Left cardiac atrium (tissue), 4 donors: ENCODE data around the gene FXYD3. TPM values are rescaled to one million over a fixed set of nuclear protein-coding genes. Genes with fewer than 3 reads are reported as not detected.

Experiments used
- ATAC-seq, 2 donors: fragments of 200-7000 bp; cut with Tn5 transposase; one replicate each; pipeline ENCODE4 v1.9.1; 2020; ENCODE audit warnings: mild to moderate bottlenecking in 2 of 2, moderate library complexity in 2 of 2
- DNase-seq: peaks from one replicate; pipeline ENCODE4 v3.0.0-alpha.2; 2020
- intact Hi-C, 2 donors: fragments of 100-400 bp; cut with DNase I; formaldehyde crosslinking; loops; one replicate each; pipeline versions ENCODE4 v1.14.1 to v1.15.1; 2022 to 2023
- total RNA-seq, 2 donors: library from RNA; stranded (reverse); fragmentation: NEBNext Ultra II Directional; extraction: Animal tissue kit (Norgen Biotek cat#: 25700); gene quantifications; one replicate each; pipeline ENCODE4 v1.2.1, GENCODE V29; 2021
- donor health status: DM: no; HTN: yes; CAD: no.
- donor health status: DM: no; HTN: yes; CAD: no; lungs with severe emphysema.
- donor health status: DM: yes; HTN: yes; CAD: no.
- donor health status: Dilated cardiomyopathy.

FXYD3 gene
- total RNA-seq, 2 donors from 2014 or later = 1.5 to 3.6 TPM

- DNase-seq (no peak), ATAC-seq (no peak)
- intact Hi-C loops = loop anchor here in 1 of 2 donors (10.0 kb wide), 1 partner anchor 109 kb away; no protein-coding TSS in a partner anchor
These were observed 31.7 kb upstream of the FXYD3 start for GRCh38 chr19:35083691-35084508.

- DNase-seq (no peak), ATAC-seq (no peak)
- intact Hi-C loops = loop anchor here in 1 of 2 donors (10.0 kb wide), 1 partner anchor 110 kb away; no protein-coding TSS in a partner anchor
These were observed 31.2 kb upstream of the FXYD3 start for GRCh38 chr19:35084509-35084762.

- intact Hi-C loops = loop anchor here in 1 of 2 donors (10.0 kb wide), 1 partner anchor 111 kb away; no protein-coding TSS in a partner anchor
- no peak for ATAC-seq
- DNase-seq = no peak
These were observed 29.7 kb upstream of the FXYD3 start for GRCh38 chr19:35085947-35086346.

GRCh38 chr19:35086455-35086854, 29.2 kb upstream of the FXYD3 start:
- intact Hi-C loops = loop anchor here in 1 of 2 donors (10.0 kb wide), 1 partner anchor 112 kb away; no protein-coding TSS in a partner anchor
- ATAC-seq (no peak), DNase-seq (no peak)

- ATAC-seq (no peak), DNase-seq (no peak)
- intact Hi-C loops = loop anchor here in 1 of 2 donors (10.0 kb wide), 1 partner anchor 113 kb away; no protein-coding TSS in a partner anchor
These were observed 28.2 kb upstream of the FXYD3 start for GRCh38 chr19:35087393-35087792.

- intact Hi-C loops = loop anchor here in 1 of 2 donors (10.0 kb wide), 1 partner anchor 114 kb away; no protein-coding TSS in a partner anchor
- peak in 1 of 2 donors; percentile 41 for ATAC-seq
- no peak for DNase-seq
These were observed 27.3 kb upstream of the FXYD3 start for GRCh38 chr19:35088131-35088913.

GRCh38 chr19:35089554-35089953, 26.1 kb upstream of the FXYD3 start:
- ATAC-seq = no peak
- DNase-seq = no peak
- intact Hi-C loops = loop anchor here in 1 of 2 donors (10.0 kb wide), 1 partner anchor 115 kb away; no protein-coding TSS in a partner anchor

- ATAC-seq (no peak), DNase-seq (no peak)
- intact Hi-C loops = loop anchor here in 1 of 2 donors (2.0 to 5.0 kb wide), 2 partner anchors 48 to 117 kb away; partner anchors contain the start of gene HPN
These were observed 25.5 kb upstream of the FXYD3 start for GRCh38 chr19:35090160-35090505.

GRCh38 chr19:35090506-35091214, 25.0 kb upstream of the FXYD3 start:
- intact Hi-C loops = loop anchor here in 1 of 2 donors (2.0 to 5.0 kb wide), 2 partner anchors 48 to 118 kb away; partner anchors contain the start of gene HPN
- DNase-seq = peak; percentile 51
- ATAC-seq = peak; percentile 90 to 94

- DNase-seq (no peak), ATAC-seq (no peak)
- intact Hi-C loops = loop anchor here in 1 of 2 donors (5.0 kb wide), 1 partner anchor 51 kb away; the partner anchor contains the start of gene HPN
These were observed 22.2 kb upstream of the FXYD3 start for GRCh38 chr19:35093430-35093829.

- DNase-seq = no peak
- no peak for ATAC-seq
- intact Hi-C loops = loop anchor here in 1 of 2 donors (5.0 kb wide), 1 partner anchor 52 kb away; the partner anchor contains the start of gene HPN
These were observed 21.5 kb upstream of the FXYD3 start for GRCh38 chr19:35093941-35094647.

GRCh38 chr19:35094656-35095055, 21.0 kb upstream of the FXYD3 start:
- ATAC-seq (no peak), DNase-seq (no peak)
- intact Hi-C loops = loop anchor here in 1 of 2 donors (5.0 kb wide), 1 partner anchor 52 kb away; the partner anchor contains the start of gene HPN

GRCh38 chr19:35095667-35096368, 19.8 kb upstream of the FXYD3 start:
- no peak for DNase-seq

GRCh38 chr19:35098413-35099049, 17.1 kb upstream of the FXYD3 start:
- DNase-seq = no peak
- intact Hi-C loops = no loop called here

More at GRCh38 chr19:35095667-35096368, 19.8 kb upstream of the FXYD3 start:
- no peak for ATAC-seq
- intact Hi-C loops = no loop called here

GRCh38 chr19:35099155-35099896, 16.3 kb upstream of the FXYD3 start:
- ATAC-seq (no peak), DNase-seq (no peak)
- intact Hi-C loops = no loop called here

More at GRCh38 chr19:35098413-35099049, 17.1 kb upstream of the FXYD3 start:
- peak; percentile 41 to 55 for ATAC-seq

GRCh38 chr19:35099897-35100275, 15.7 kb upstream of the FXYD3 start:
- intact Hi-C loops = no loop called here
- ATAC-seq (no peak), DNase-seq (no peak)
